GM11168 (cell line): ENCODE data around the gene ATRAID.

Experiments used
- in situ Hi-C: fragments of 300-500 bp; cut with MboI; formaldehyde crosslinking; loops from one replicate; pipeline ENCODE4 v1.12.0; 2022; ENCODE audit warnings: low sequenced_read_pairs; ENCODE audit not compliant: unreplicated experiment

The ATRAID gene

DNA sequence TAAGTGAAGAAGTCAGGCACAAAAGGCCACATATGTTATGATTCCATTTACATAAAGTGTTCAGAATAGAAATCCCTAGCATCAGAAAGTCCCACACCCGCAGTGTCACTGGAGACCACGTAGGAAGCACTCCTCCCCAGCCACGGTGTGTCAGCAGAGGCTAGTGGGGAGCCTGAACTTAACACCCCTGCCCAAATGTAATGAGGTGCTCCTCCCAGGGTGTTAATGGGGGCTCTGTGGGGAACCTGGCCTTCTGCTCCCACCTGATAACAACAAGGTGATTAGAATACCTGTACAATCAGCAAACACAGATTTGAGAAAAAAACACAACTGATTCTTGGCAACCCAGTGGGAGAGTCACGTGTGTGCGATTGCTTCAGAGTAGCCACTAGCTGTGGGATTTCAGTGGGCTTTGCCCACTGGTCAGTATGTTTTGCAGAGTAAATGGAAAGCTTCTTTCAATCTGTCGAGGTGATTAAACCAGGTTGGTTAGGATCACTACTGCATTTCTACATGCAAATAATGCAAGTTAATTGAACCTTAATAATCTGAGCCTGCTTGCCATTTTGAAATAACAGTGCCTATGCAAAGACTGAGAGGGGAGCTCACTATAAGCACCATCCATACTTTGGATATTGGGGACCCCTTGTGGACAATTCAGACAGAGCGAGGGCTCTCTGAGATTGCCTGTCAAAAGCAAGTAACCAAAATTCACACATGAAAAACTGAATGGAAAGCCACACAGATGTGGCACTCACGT, 20.6 kb upstream of the ATRAID start:
- in situ Hi-C loops: loop anchor here (10.0 kb wide), 1 partner anchor 226 kb away; no protein-coding TSS in a partner anchor

- in situ Hi-C loops: loop anchor here (5.0 to 10.0 kb wide), 3 partner anchors 67 to 230 kb away; no protein-coding TSS in a partner anchor
Observed at GRCh38 chr2:27194538-27195354, 17.1 kb upstream of the ATRAID start.

DNA sequence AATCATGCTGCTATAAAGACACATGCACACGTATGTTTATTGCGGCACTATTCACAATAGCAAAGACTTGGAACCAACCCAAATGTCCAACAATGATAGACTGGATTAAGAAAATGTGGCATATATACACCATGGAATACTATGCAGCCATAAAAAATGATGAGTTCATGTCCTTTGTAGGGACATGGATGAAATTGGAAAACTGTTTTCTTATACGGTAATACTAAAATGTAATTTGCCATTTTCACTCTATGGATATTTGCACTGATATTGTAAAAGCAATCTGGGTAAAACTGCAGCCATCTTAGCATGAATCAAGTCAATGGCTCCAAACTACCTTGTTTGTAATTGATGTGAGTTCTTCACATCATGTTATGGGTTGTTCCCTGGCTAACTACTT, 16.0 kb upstream of the ATRAID start:
- in situ Hi-C loops: loop anchor here (5.0 to 10.0 kb wide), 3 partner anchors 68 to 231 kb away; no protein-coding TSS in a partner anchor

- in situ Hi-C loops: loop anchor here (5.0 to 10.0 kb wide), 3 partner anchors 71 to 233 kb away; no protein-coding TSS in a partner anchor
Observed at GRCh38 chr2:27198068-27198467, 13.8 kb upstream of the ATRAID start.

- in situ Hi-C loops: loop anchor here (5.0 to 10.0 kb wide), 3 partner anchors 71 to 234 kb away; no protein-coding TSS in a partner anchor
Observed at GRCh38 chr2:27198627-27199026, 13.2 kb upstream of the ATRAID start.

GRCh38 chr2:27199241-27199640, 12.6 kb upstream of the ATRAID start:
- in situ Hi-C loops: loop anchor here (5.0 to 10.0 kb wide), 3 partner anchors 72 to 234 kb away; no protein-coding TSS in a partner anchor

DNA sequence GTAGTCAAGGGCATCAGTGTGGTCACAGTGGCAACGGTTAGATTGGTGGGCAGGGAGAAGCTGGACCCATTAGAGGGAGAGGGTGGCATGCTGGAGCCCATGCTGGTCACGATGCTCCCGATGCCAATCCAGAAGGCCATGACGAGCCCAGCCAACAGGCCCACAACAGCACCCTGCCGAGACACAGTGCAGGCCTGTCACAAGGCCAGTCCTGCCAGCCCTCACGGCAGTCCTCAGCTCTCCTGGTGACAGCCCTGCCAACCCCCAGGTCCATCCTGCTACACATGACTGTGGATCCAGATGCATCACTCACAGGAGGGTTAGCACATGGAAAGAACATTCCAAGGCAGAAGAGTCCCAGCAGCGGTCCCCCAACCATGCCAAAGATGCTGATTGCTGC, 10.2 kb upstream of the ATRAID start:
- in situ Hi-C loops: no loop called here

- in situ Hi-C loops: no loop called here
Observed at GRCh38 chr2:27202854-27203253, 9.0 kb upstream of the ATRAID start.

DNA sequence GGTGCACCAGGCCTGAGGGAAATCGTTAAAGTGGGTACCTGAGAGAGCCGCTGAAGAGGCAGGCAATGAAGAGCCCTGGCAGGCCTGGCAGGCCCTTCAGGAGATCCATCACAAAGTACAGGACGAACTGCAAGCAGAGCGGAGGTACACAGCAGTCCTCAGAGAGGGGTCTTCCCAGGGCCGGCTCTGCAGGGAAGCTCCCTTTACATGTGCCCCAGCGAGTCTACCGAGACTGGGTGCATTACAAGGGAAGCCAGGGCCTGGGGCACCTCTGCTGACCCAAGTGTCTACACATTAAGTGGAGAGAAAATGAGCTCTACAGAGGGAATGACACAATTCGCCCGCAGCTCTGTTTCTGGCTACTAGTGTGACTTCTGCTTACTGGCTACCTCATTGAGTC, 8.1 kb upstream of the ATRAID start:
- in situ Hi-C loops: no loop called here

- in situ Hi-C loops: no loop called here
Observed at GRCh38 chr2:27204566-27204965, 7.3 kb upstream of the ATRAID start.

DNA sequence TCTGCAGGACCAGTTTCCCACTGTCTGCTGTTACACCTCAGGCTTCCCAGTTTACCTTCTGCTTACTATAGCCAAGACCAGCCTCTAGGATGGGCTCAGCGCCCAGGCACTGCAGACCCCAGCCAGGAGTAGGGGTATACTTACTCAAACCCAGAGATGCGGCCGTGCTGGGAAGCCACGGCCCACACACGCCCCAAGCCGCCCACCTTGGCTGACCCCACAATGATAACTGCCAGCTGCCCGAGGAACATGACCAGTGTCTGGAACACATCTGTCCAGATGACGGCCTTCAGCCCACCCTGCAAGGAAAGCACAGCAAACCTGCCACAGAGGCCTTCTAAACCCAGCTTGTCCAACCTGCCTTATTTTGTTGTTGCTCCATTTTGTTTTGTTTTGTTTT, 6.6 kb upstream of the ATRAID start:
- in situ Hi-C loops: no loop called here

GRCh38 chr2:27206346-27206745, 5.5 kb upstream of the ATRAID start:
- in situ Hi-C loops: no loop called here

- in situ Hi-C loops: no loop called here
Observed at GRCh38 chr2:27208486-27209050, 3.3 kb upstream of the ATRAID start.

- in situ Hi-C loops: no loop called here
Observed at GRCh38 chr2:27209621-27210401, 2.0 kb upstream of the ATRAID start.

DNA sequence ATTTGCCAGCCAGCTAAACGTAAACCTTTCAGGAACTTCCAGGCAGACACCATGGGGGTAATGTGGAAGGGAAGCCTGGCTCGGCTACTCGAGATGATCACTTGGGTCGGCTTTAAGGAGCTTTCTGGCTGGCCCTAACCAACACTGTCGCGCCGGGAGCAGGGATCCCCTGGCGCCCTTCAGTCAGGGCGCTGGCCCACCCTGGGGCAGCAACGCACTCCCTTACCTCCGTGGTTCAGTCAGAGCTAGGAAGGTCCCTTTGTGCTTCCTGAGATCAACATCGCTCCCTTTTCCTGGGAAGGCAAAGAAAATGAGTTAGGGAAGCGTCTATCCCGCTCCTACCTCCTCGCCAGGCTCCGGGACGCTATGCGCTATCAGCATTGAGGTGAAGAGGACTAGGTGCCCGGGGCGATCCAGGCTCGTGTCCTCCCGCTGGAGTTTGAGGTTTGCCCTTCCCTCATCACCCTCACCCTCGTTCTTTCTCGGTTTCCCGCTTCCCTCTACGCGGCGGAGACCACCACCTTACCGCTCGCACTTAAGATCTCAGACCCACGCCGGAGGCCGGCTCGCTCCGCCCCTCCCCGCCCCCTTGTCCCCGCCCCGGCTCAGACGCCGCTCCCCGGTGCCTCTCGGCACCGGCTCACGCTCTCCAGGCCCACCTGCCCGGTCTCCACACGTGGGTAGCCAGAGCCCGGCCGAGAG, 449 bp upstream of the ATRAID start:
- in situ Hi-C loops: no loop called here

GRCh38 chr2:27212626-27213471, 1.0 kb downstream of the ATRAID start:
- in situ Hi-C loops: no loop called here

- in situ Hi-C loops: no loop called here
Observed at GRCh38 chr2:27214941-27215340, 3.1 kb downstream of the ATRAID start.

GRCh38 chr2:27216416-27217137, 4.7 kb downstream of the ATRAID start:
- in situ Hi-C loops: no loop called here
